Fibroblast of lung (primary cell): Measurements from ENCODE around the gene KCNAB2.

Experiments used
- EZH2 ChIP-seq: IDR thresholded peaks from 2 replicates; pipeline ENCODE4 v1.5.1; 2012; ENCODE audit warnings: low read length, control low read depth, mild to moderate bottlenecking; ENCODE audit errors: missing control alignments
- TF ChIP-seq, protein P1 (sequence below), 2 donors: IDR thresholded peaks in 1 of 2; conservative IDR thresholded peaks in 1 of 2; 1 replicate in 1 of 2; 2 replicates in 1 of 2; pipeline ENCODE4 v1.5.1; 2011 to 2012; ENCODE audit warnings: low read length in 2 of 2, control low read depth in 1 of 2, inconsistent platforms in 1 of 2, low read depth in 1 of 2, mild to moderate bottlenecking in 1 of 2

DNA sequence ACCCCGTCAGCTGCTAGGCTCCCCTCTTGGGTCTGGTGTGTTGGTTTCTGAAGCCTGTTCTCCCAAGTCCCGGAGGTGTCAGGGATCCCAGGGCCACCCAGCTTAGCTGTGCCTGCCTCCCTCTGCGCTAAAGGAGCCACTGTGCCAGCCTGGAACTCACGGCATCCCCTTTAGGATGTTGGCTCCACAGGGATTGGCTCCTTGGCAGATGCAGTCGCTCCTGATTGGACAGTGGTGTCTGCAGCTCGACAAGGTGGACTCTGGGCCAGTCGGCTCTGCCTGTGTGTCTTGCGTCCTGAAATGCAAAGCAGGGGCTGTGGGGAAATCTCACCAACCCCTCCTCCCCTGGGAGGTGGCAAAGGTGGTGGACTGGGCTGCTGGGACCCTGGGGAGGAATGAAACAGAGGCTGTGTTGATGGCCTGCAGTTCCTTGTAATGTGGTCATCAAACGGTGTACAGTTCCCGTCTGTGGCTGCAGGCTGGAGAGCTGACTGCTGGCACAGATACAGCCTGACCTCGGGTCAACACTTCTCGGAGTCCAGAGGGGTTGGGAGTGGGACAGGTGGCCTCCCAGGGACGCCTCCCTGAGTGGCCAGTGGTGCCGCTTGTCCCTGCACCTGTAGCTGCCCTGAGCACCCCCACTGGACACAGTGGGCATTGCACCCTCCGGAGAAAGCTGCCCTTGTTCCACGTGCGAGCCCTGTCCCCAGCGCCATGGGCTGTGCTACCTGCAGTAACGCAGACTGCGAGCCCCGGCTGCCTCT, 11.5 kb upstream of the KCNAB2 start:
- TF ChIP-seq, protein P1, sequence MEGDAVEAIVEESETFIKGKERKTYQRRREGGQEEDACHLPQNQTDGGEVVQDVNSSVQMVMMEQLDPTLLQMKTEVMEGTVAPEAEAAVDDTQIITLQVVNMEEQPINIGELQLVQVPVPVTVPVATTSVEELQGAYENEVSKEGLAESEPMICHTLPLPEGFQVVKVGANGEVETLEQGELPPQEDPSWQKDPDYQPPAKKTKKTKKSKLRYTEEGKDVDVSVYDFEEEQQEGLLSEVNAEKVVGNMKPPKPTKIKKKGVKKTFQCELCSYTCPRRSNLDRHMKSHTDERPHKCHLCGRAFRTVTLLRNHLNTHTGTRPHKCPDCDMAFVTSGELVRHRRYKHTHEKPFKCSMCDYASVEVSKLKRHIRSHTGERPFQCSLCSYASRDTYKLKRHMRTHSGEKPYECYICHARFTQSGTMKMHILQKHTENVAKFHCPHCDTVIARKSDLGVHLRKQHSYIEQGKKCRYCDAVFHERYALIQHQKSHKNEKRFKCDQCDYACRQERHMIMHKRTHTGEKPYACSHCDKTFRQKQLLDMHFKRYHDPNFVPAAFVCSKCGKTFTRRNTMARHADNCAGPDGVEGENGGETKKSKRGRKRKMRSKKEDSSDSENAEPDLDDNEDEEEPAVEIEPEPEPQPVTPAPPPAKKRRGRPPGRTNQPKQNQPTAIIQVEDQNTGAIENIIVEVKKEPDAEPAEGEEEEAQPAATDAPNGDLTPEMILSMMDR (conservative IDR thresholded peaks at IDR 0.05 in 1 of 2, IDR thresholded peaks at IDR 0.05 in 1 of 2; ENCODE audit: low read depth in 1 of 2, low read length in 2 of 2), result peak; percentile 42 to 63
- TF ChIP-seq EZH2, result no peak
